Pancreas (tissue), 10 donors: ENCODE measurements around the gene SRPRA. TPM values are rescaled to one million over a fixed set of nuclear protein-coding genes. Genes with fewer than 3 reads are reported as not detected.

Experiments used
- ATAC-seq, 4 donors: fragments of 200-7000 bp; cut with Tn5 transposase; one replicate each; pipeline versions ENCODE4 v1.8.0 to v1.9.1; 2020; ENCODE audit warnings: mild to moderate bottlenecking in 4 of 4, moderate library complexity in 4 of 4
- DNase-seq, 6 donors: peaks; one replicate each; pipeline ENCODE4 v3.0.0-alpha.2; 2020
- FAIRE-seq: peaks from 2 replicates; lab custom pipeline; 2012; peaks lifted over from hg19 to GRCh38; lab: Jason Lieb, UNC
- H3K27ac ChIP-seq, 4 donors: fragments of 200-600 bp; sonication (generic); 1 replicate in 3 of 4; 2 replicates in 1 of 4; pipeline versions ENCODE4 v1.5.0 to v1.8.0; 2020
- H3K27me3 ChIP-seq, 4 donors: fragments of 200-600 bp; one replicate each; pipeline ENCODE4 v1.8.0; 2021
- H3K36me3 ChIP-seq, 3 donors: fragments of 200-600 bp; sonication (generic) in 1 of 3; one replicate each; pipeline versions ENCODE4 v1.5.0 to v1.8.0; 2020 to 2021
- H3K4me1 ChIP-seq, 3 donors: fragments of 200-600 bp; one replicate each; pipeline ENCODE4 v1.8.0; 2021
- H3K4me3 ChIP-seq, 4 donors: fragments of 200-600 bp; sonication (generic) in 2 of 4; one replicate each; pipeline versions ENCODE4 v1.5.0 to v1.8.0; 2020 to 2021
- H3K9me3 ChIP-seq, 4 donors: fragments of 200-600 bp; one replicate each; pipeline ENCODE4 v1.8.0; 2021
- WGBS, 2 donors: extraction: QIAGEN DNeasy Blood & Tissue Kit; methylation state at CpG; one replicate each; pipeline ENCODE4 v1.1.7; 2013; 5-methylcytosine and 5-hydroxymethylcytosine counted together
- intact Hi-C, 3 donors: fragments of 100-400 bp; cut with DNase I; formaldehyde crosslinking; loops; one replicate each; pipeline versions ENCODE4 v1.11.1 to v1.14.2; 2022
- polyA plus RNA-seq, 2 donors: library from polyadenylated mRNA; stranded (reverse); fragments of 200-250 nt; gene quantifications; one replicate each; pipeline ENCODE4 v1.2.3, GENCODE V29; 2013
- total RNA-seq, 6 donors: library from RNA; stranded (reverse); fragmentation: NEBNext Ultra II Directional in 4 of 6; extraction: Animal tissue kit (Norgen Biotek cat#: 25700) in 4 of 6; gene quantifications; one replicate each; pipeline versions ENCODE4 v1.2.1 to v1.2.4, GENCODE V29; 2021 to 2023
- TF ChIP-seq, protein P1 (sequence below), 4 donors: fragments of 200-600 bp; sonication (generic) in 3 of 4; IDR thresholded peaks; one replicate each; pipeline versions ENCODE4 v1.5.0 to v1.8.0; 2021; ENCODE audit warnings: antibody characterized with exemption in 4 of 4
- donor health status: healthy with polysubstance abuse.
- donor health status: DM: no; HTN: no; CAD: no; lungs with moderate emphysema.
- donor health status: DM: no; HTN: no; CAD: no.
- donor health status: control.
- donor health status: control.
- donor health status: Bipolar disorder and iron deficiency.
- donor health status: DM: yes; HTN: yes; CAD: no.
- donor health status: DM: no; HTN: no; CAD: no.
- donor health status: DM: no; HTN: no; CAD: no.
- donor health status: DM: yes; HTN: yes; CAD: no.

Gene SRPRA
- total and polyA plus RNA-seq, 8 donors, result 76.5 to 178 (median 152) TPM

GRCh38 chr11:126219547-126219946 lies 49.1 kb downstream of the SRPRA start:
- no peak overlapping the region for H3K27ac ChIP-seq
- H3K4me3 ChIP-seq, result no peak overlapping the region
- no peaks in the 10 kb centered on the region for H3K9me3 ChIP-seq
- H3K36me3 ChIP-seq, result no peaks in the 10 kb centered on the region
- intact Hi-C loops, result no loop called here
- WGBS, 2 donors, result 80 to 82% methylated on average over 4 of the region's 4 CpGs
- no peak for ATAC-seq
- peaks cover 0 to 10% (median 6%) of the 10 kb centered on the region in 3 donors for H3K4me1 ChIP-seq
- H3K27me3 ChIP-seq, result no peaks in the 10 kb centered on the region
- no peak for DNase-seq
- TF ChIP-seq, protein P1, sequence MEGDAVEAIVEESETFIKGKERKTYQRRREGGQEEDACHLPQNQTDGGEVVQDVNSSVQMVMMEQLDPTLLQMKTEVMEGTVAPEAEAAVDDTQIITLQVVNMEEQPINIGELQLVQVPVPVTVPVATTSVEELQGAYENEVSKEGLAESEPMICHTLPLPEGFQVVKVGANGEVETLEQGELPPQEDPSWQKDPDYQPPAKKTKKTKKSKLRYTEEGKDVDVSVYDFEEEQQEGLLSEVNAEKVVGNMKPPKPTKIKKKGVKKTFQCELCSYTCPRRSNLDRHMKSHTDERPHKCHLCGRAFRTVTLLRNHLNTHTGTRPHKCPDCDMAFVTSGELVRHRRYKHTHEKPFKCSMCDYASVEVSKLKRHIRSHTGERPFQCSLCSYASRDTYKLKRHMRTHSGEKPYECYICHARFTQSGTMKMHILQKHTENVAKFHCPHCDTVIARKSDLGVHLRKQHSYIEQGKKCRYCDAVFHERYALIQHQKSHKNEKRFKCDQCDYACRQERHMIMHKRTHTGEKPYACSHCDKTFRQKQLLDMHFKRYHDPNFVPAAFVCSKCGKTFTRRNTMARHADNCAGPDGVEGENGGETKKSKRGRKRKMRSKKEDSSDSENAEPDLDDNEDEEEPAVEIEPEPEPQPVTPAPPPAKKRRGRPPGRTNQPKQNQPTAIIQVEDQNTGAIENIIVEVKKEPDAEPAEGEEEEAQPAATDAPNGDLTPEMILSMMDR (IDR thresholded peaks at IDR 0.05), result no peak
- no peak for FAIRE-seq

DNA sequence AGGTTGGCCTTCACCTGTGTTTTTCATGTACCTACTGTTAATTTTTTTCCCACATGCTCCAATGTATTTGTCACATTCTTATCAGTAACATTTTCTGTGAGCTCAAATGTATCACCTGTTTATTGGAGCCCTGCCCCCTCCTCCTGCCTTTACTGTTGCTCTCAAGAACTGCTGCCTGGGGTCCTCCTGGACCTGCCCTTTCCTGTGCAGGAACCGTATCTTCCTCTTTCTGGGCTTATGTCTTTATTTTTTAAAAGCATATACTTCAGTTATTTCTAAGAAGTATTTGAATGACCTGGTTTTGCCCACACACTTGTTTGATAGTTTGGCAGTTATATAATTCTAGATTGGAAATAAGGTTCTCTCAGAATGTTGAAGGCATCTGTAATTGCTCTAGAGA lies 51.2 kb downstream of the SRPRA start:
- Histone ChIP-seq H3K27ac (no peak overlapping the region), H3K4me1 (peaks cover 0 to 17% (median 9%) of the 10 kb centered on the region in 3 donors), H3K27me3 (no peaks in the 10 kb centered on the region), H3K36me3 (no peaks in the 10 kb centered on the region), H3K4me3 (no peak overlapping the region), H3K9me3 (no peaks in the 10 kb centered on the region)
- FAIRE-seq, result no peak
- TF ChIP-seq, protein P1 (IDR thresholded peaks at IDR 0.05), result no peak
- peak in 2 of 4 donors; percentile 38 to 44 for ATAC-seq
- DNase-seq, result no peak
- intact Hi-C loops, result no loop called here
- WGBS, 2 donors, result 69 to 71% methylated on average over 1 of the region's 1 CpG

DNA sequence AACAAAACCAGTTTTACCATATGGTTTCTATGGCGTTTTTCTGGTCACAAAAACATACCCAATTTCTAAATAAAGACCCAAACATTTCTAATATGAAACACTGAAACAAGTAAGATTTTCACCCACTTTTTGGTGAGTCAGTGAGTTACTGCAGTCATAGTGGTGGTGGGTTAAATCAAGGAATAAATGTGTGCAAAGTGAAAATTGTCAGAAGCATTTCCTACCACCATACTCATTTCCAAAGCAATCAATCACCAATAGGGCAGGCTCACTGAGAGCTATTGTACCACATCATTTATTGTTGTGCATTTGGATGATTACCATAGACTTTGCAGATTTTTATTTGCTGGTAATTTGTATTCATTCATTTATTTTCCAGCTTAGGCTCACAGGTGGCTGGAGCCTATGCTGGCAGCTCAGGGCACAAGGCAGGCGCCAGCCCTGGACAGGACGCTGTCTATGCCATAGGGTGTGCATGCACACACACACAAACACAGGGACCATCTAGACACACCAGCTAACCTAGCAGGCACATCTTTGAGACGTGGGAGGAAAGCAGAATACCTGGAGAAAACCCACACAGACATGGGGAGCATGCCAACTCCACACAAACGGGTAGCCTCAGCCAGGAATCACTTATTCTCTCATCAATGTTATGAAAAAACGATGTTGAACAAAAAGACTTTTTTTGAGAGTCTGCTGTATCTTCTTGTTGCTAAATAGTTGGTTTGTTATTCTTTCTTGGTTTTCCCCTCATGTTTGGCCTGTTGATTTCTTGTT lies 52.0 kb downstream of the SRPRA start:
- FAIRE-seq (no peak), DNase-seq (no peak), ATAC-seq (no peak)
- intact Hi-C loops, result no loop called here
- H3K9me3 ChIP-seq, result no peaks in the 10 kb centered on the region
- H3K36me3 ChIP-seq, result no peaks in the 10 kb centered on the region
- no peak overlapping the region for H3K4me3 ChIP-seq
- WGBS, 2 donors, result 73 to 81% methylated on average over 6 of the region's 6 CpGs
- H3K27me3 ChIP-seq, result no peaks in the 10 kb centered on the region
- no peak overlapping the region for H3K27ac ChIP-seq
- TF ChIP-seq, protein P1 (IDR thresholded peaks at IDR 0.05), result no peak
- H3K4me1 ChIP-seq, result peaks cover 0 to 19% (median 9%) of the 10 kb centered on the region in 3 donors

GRCh38 chr11:126214841-126215240 lies 53.9 kb downstream of the SRPRA start:
- Histone ChIP-seq H3K4me3 (no peak overlapping the region), H3K9me3 (no peaks in the 10 kb centered on the region), H3K27ac (peak overlapping the region in 1 of 4 donors; percentile 25), H3K4me1 (peaks cover 0 to 24% (median 9%) of the 10 kb centered on the region in 3 donors), H3K36me3 (no peaks in the 10 kb centered on the region), H3K27me3 (no peaks in the 10 kb centered on the region)
- TF ChIP-seq, protein P1 (IDR thresholded peaks at IDR 0.05), result no peak
- no peak for ATAC-seq
- peak; percentile 51 for FAIRE-seq
- WGBS, 2 donors, result 28 to 31% methylated on average over 6 of the region's 6 CpGs
- DNase-seq, result no peak
- intact Hi-C loops, result no loop called here

DNA sequence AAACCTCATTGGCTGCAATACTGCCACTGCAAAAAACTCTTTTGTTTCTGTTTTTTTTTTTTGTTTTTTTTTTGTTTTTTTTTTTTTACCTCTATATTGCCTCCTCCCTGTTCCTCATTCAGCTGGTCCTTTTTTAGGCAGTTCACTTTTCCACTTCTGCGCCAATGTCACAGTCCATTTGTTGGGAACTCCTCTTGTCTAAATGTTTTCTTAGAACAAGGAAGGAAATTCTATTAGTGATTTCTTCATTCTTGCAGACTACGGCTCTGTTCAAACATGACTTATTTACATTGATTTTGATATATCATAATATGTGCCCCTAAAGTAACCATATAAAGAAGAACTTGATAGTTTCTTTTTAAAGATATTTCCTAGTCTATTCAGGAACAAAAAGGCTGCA lies 54.3 kb downstream of the SRPRA start:
- WGBS, 2 donors, result 25 to 56% methylated on average over 2 of the region's 2 CpGs
- TF ChIP-seq, protein P1 (IDR thresholded peaks at IDR 0.05), result no peak
- DNase-seq (no peak), FAIRE-seq (no peak), ATAC-seq (no peak)
- peaks cover 0 to 24% (median 9%) of the 10 kb centered on the region in 3 donors for H3K4me1 ChIP-seq
- no peaks in the 10 kb centered on the region for H3K27me3 ChIP-seq
- peak overlapping the region in 1 of 4 donors; percentile 25 for H3K27ac ChIP-seq
- intact Hi-C loops, result no loop called here
- H3K9me3 ChIP-seq, result no peaks in the 10 kb centered on the region
- no peak overlapping the region for H3K4me3 ChIP-seq
- no peaks in the 10 kb centered on the region for H3K36me3 ChIP-seq
